C4-2B (cell line): ENCODE results near the gene CTTN.
"Not testable (repeated sequence)": the region's sequence is repeated elsewhere in the genome, so short reads cannot be mapped to it uniquely, and the experiment has no call there.

Experiments used
- H3K27ac ChIP-seq: fragments of 450-650 bp; 2 replicates; pipeline ENCODE4 v1.5.1; 2017
- CTCF ChIP-seq: fragments of 450-650 bp; conservative IDR thresholded peaks from 2 replicates; pipeline ENCODE4 v1.5.1; 2017; ENCODE audit warnings: mild to moderate bottlenecking
- ZFX ChIP-seq: fragments of 450-650 bp; IDR thresholded peaks from 2 replicates; pipeline ENCODE4 v1.6.1; 2017

The CTTN gene

DNA sequence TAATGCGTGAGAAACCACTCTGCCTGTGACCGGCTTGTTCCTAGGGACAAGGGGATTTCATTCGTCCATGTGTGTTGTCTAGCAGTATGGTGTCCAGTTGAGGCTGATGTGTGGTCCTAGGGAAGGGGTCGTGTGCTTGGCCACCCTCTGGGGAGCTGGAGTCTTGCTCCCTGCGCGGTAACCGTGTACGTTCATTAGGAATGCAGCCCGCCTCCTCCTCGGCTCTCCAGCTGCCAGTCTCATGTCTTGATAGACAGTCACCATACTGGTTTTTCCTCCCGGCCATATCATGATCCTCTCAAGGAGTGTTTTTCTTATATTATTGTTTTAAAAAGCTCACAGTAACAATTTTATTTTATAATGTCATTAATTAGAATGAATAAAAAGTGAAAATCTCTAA is 5.9 kb downstream of the CTTN start:
- TF ChIP-seq ZFX: no peak
- TF ChIP-seq CTCF: no peak

GRCh38 chr11:70405679-70406395 is 7.5 kb downstream of the CTTN start:
- TF ChIP-seq CTCF: no peak
- no peak for TF ChIP-seq ZFX
- H3K27ac ChIP-seq: no peak overlapping the region

More for the DNA sequence above, 5.9 kb downstream of the CTTN start:
- no peak overlapping the region for H3K27ac ChIP-seq

GRCh38 chr11:70407121-70407520 is 8.8 kb downstream of the CTTN start:
- TF ChIP-seq CTCF (no peak), ZFX (no peak)
- no peak overlapping the region for H3K27ac ChIP-seq

GRCh38 chr11:70407814-70408213 is 9.5 kb downstream of the CTTN start:
- no peak for TF ChIP-seq CTCF
- TF ChIP-seq ZFX: no peak
- no peak overlapping the region for H3K27ac ChIP-seq

GRCh38 chr11:70408326-70408725 is 10.0 kb downstream of the CTTN start:
- not testable (repeated sequence) for H3K27ac ChIP-seq

GRCh38 chr11:70409437-70409836 is 11.1 kb downstream of the CTTN start:
- TF ChIP-seq CTCF (no peak), ZFX (no peak)
- no peak overlapping the region for H3K27ac ChIP-seq

- no peak for TF ChIP-seq ZFX
- no peak for TF ChIP-seq CTCF
- no peak overlapping the region for H3K27ac ChIP-seq
Measured at GRCh38 chr11:70409871-70410270, 11.5 kb downstream of the CTTN start.
